Smooth muscle cell (in vitro differentiated cells): ENCODE results near the gene BPGM. TPM values are rescaled to one million over a fixed set of nuclear protein-coding genes. Genes with fewer than 3 reads are reported as not detected.

Experiments
- DNase-seq: peaks from one replicate; lab custom pipeline; 2025; ENCODE audit not compliant: unreplicated experiment; lab: John Stamatoyannopoulos, UW
- H2AFZ ChIP-seq: fragments of 200-600 bp; sonication (generic); 2 replicates; pipeline ENCODE4 v1.6.0; 2016; ENCODE audit warnings: antibody characterized with exemption, low read depth, mild to moderate bottlenecking
- H3F3A ChIP-seq: fragments of 200-600 bp; sonication (generic); 2 replicates; pipeline ENCODE4 v1.6.0; 2017; ENCODE audit warnings: antibody characterized with exemption, low read depth
- H3K27ac ChIP-seq: fragments of 200-600 bp; sonication (generic); 2 replicates; pipeline ENCODE4 v1.5.1; 2016; ENCODE audit warnings: low read depth, mild to moderate bottlenecking
- H3K27me3 ChIP-seq: fragments of 200-600 bp; sonication (generic); 2 replicates; pipeline ENCODE4 v1.6.1; 2016; ENCODE audit warnings: low read depth, mild to moderate bottlenecking
- H3K36me3 ChIP-seq: fragments of 200-600 bp; sonication (generic); 2 replicates; pipeline ENCODE4 v1.5.1; 2016; ENCODE audit warnings: low read depth
- H3K4me1 ChIP-seq: fragments of 200-600 bp; sonication (generic); 2 replicates; pipeline ENCODE4 v1.5.1; 2016; ENCODE audit warnings: low read depth
- H3K4me2 ChIP-seq: fragments of 200-600 bp; sonication (generic); 2 replicates; pipeline ENCODE4 v1.6.0; 2016; ENCODE audit warnings: mild to moderate bottlenecking
- H3K4me3 ChIP-seq: fragments of 200-600 bp; sonication (generic); 2 replicates; pipeline ENCODE4 v1.5.1; 2016; ENCODE audit warnings: mild to moderate bottlenecking
- H3K79me2 ChIP-seq: fragments of 200-600 bp; sonication (generic); 2 replicates; pipeline ENCODE4 v1.6.0; 2016; ENCODE audit warnings: low read depth, mild to moderate bottlenecking
- H3K9ac ChIP-seq: fragments of 200-600 bp; sonication (generic); 2 replicates; pipeline ENCODE4 v1.6.0; 2016; ENCODE audit warnings: low read depth
- H3K9me3 ChIP-seq: fragments of 200-600 bp; sonication (generic); replicated peaks from 2 replicates; pipeline ENCODE4 v1.5.1; 2016; ENCODE audit warnings: low read depth
- H4K20me1 ChIP-seq: fragments of 200-600 bp; sonication (generic); 2 replicates; pipeline ENCODE4 v1.6.0; 2016; ENCODE audit warnings: low read depth
- CTCF ChIP-seq: fragments of 200-600 bp; sonication (generic); IDR thresholded peaks from 2 replicates; pipeline ENCODE4 v1.5.1; 2017; ENCODE audit warnings: borderline replicate concordance, mild to moderate bottlenecking, antibody characterized with exemption; ENCODE audit not compliant: insufficient read depth, poor library complexity, severe bottlenecking
- WGBS: methylation state at CpG from one replicate; pipeline ENCODE4 v1.1.7; 2016; ENCODE audit warnings: low lambda C conversion rate; 5-methylcytosine and 5-hydroxymethylcytosine counted together
- polyA plus RNA-seq: library from polyadenylated mRNA; unstranded; fragments of >200 nt; fragmentation: Nextera tagmentation; extraction: Ambion mirVana; gene quantifications from 2 replicates; pipeline ENCODE4 v1.2.1, GENCODE V29; 2016
- total RNA-seq: library from RNA; depleted of rRNA; stranded (reverse); fragments of >200 nt; gene quantifications from 2 replicates; pipeline ENCODE4 v1.2.3, GENCODE V29; 2014

The BPGM gene
- total and polyA plus RNA-seq, 2 experiments from 2014 or later, result 65.1 to 76.9 TPM

- no peak for DNase-seq
- H3K27ac ChIP-seq, result no peak overlapping the region
Measured at GRCh38 chr7:134629445-134629844, 17.2 kb upstream of the BPGM start.

GRCh38 chr7:134630237-134630636, 16.4 kb upstream of the BPGM start:
- H3K9me3 ChIP-seq, result no peaks in the 10 kb centered on the region
- H3K4me2 ChIP-seq, result no peak overlapping the region
- DNase-seq, result no peak
- no peaks in the 10 kb centered on the region for H3F3A ChIP-seq
- H3K4me3 ChIP-seq, result no peak overlapping the region
- H3K36me3 ChIP-seq, result no peaks in the 10 kb centered on the region
- H4K20me1 ChIP-seq, result no peaks in the 10 kb centered on the region
- H3K4me1 ChIP-seq, result no peaks in the 10 kb centered on the region
- peak overlapping the region; percentile 51 for H3K27ac ChIP-seq
- no peak overlapping the region for H2AFZ ChIP-seq
- no peak for TF ChIP-seq CTCF
- no peak overlapping the region for H3K9ac ChIP-seq
- H3K27me3 ChIP-seq, result no peaks in the 10 kb centered on the region
- H3K79me2 ChIP-seq, result no peaks in the 10 kb centered on the region
- 71% methylated on average over 1 of the region's 1 CpG for WGBS

More at GRCh38 chr7:134629445-134629844, 17.2 kb upstream of the BPGM start:
- no peak overlapping the region for H2AFZ ChIP-seq
- H3K4me1 ChIP-seq, result no peaks in the 10 kb centered on the region
- no peaks in the 10 kb centered on the region for H3K36me3 ChIP-seq
- no peaks in the 10 kb centered on the region for H3K79me2 ChIP-seq
- no peak overlapping the region for H3K4me3 ChIP-seq
- no peaks in the 10 kb centered on the region for H3K9me3 ChIP-seq
- H3F3A ChIP-seq, result no peaks in the 10 kb centered on the region
- TF ChIP-seq CTCF, result no peak
- H3K27me3 ChIP-seq, result no peaks in the 10 kb centered on the region
- H3K4me2 ChIP-seq, result no peak overlapping the region
- no peaks in the 10 kb centered on the region for H4K20me1 ChIP-seq
- H3K9ac ChIP-seq, result no peak overlapping the region

GRCh38 chr7:134630893-134631292, 15.8 kb upstream of the BPGM start:
- Histone ChIP-seq H2AFZ (no peak overlapping the region), H3K4me1 (no peaks in the 10 kb centered on the region), H3K27me3 (no peaks in the 10 kb centered on the region), H3K4me2 (no peak overlapping the region), H3K9ac (peak overlapping the region; percentile 10), H3F3A (no peaks in the 10 kb centered on the region), H3K79me2 (no peaks in the 10 kb centered on the region), H3K27ac (peak overlapping the region; percentile 51), H3K4me3 (no peak overlapping the region), H3K9me3 (no peaks in the 10 kb centered on the region), H3K36me3 (no peaks in the 10 kb centered on the region), H4K20me1 (no peaks in the 10 kb centered on the region)
- DNase-seq, result no peak
- TF ChIP-seq CTCF, result no peak

DNA sequence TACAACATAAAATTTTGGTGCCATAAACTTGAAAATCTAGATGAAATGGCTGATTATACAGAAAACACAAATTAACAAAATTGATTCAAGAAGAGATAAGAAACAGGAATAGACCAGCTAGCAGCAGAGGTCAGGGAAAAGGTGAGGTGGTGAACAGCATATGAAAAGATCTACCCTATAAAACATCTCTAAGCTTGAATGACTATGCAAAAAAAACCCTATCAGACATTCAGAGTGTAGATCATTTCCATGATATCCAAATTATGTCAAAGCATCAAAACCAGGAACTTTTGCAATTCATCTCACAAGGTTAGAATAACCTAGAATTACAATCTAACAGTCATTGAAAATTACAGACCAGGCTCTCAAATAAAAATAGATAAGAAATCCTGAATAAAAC, 14.6 kb upstream of the BPGM start:
- no peak for TF ChIP-seq CTCF

More for the DNA sequence above, 14.6 kb upstream of the BPGM start:
- DNase-seq, result no peak
- Histone ChIP-seq H3K9ac (no peak overlapping the region), H3K9me3 (no peaks in the 10 kb centered on the region), H3K4me2 (no peak overlapping the region), H2AFZ (no peak overlapping the region), H4K20me1 (no peaks in the 10 kb centered on the region), H3K4me1 (no peaks in the 10 kb centered on the region), H3K36me3 (no peaks in the 10 kb centered on the region), H3F3A (no peaks in the 10 kb centered on the region), H3K27ac (no peak overlapping the region), H3K79me2 (no peaks in the 10 kb centered on the region), H3K4me3 (no peak overlapping the region), H3K27me3 (no peaks in the 10 kb centered on the region)
